Measurements from ENCODE around the gene SLC11A2.
"Not testable (repeated sequence)": the region's sequence is repeated elsewhere in the genome, so short reads cannot be mapped to it uniquely, and the experiment has no call there.

The SLC11A2 gene

GRCh38 chr12:50936821-50937530, 89.2 kb downstream of the SLC11A2 start:
- DNase-seq: no peak

- DNase-seq: no peak
Measured at GRCh38 chr12:50934981-50935807, 91.0 kb downstream of the SLC11A2 start.

GRCh38 chr12:50934371-50934851, 91.8 kb downstream of the SLC11A2 start:
- DNase-seq: no peak

GRCh38 chr12:50933459-50934124, 92.6 kb downstream of the SLC11A2 start:
- DNase-seq: no peak

GRCh38 chr12:50932787-50933280, 93.3 kb downstream of the SLC11A2 start:
- DNase-seq: no peak

- not testable (repeated sequence) for DNase-seq
Measured at GRCh38 chr12:50930477-50930876, 95.7 kb downstream of the SLC11A2 start.

- no peak for DNase-seq
Measured at GRCh38 chr12:50929831-50930230, 96.4 kb downstream of the SLC11A2 start.

Data from T-helper 1 cell (primary cell).